CD4-positive, alpha-beta memory T cell (primary cell): ENCODE data around the gene BORCS6. TPM values are rescaled to one million over a fixed set of nuclear protein-coding genes. Genes with fewer than 3 reads are reported as not detected.

ENCODE experiments used
- CTCF ChIA-PET: fragments of 350-600 bp; sonication (Branson Sonifier 250); formaldehyde crosslinking; loops from one replicate; lab custom pipeline; 2021; ENCODE audit warnings: inconsistent platforms; ENCODE audit not compliant: partially characterized antibody; lab: Charles Lee
- POLR2A ChIA-PET: fragments of 350-600 bp; sonication (Branson Sonifier 250); formaldehyde crosslinking; loops from one replicate; lab custom pipeline; 2021; ENCODE audit not compliant: partially characterized antibody; lab: Charles Lee
- DNase-seq, 5 donors: peaks; one replicate each; pipeline versions ENCODE4 v3.0.0 to v3.0.0-alpha.2; 2020 to 2022; ENCODE audit warnings: mixed read lengths in 1 of 5
- H3K27ac ChIP-seq: one replicate; pipeline ENCODE4 v1.7.0; 2013; ENCODE audit warnings: low read depth, low read length
- H3K27me3 ChIP-seq: 2 replicates; pipeline ENCODE4 v1.7.0; 2013; ENCODE audit warnings: mild to moderate bottlenecking, low read length, moderate library complexity; ENCODE audit not compliant: insufficient read depth
- H3K36me3 ChIP-seq: 2 replicates; pipeline ENCODE4 v1.7.0; 2013; ENCODE audit warnings: mild to moderate bottlenecking, low read length, moderate library complexity; ENCODE audit not compliant: insufficient read depth
- H3K4me1 ChIP-seq: 2 replicates; pipeline ENCODE4 v1.7.0; 2013; ENCODE audit warnings: mild to moderate bottlenecking, low read length, moderate library complexity; ENCODE audit not compliant: insufficient read depth
- H3K4me3 ChIP-seq, 2 donors: one replicate each; pipeline ENCODE4 v1.7.0; 2013; ENCODE audit warnings: low read length in 2 of 2, mild to moderate bottlenecking in 1 of 2
- H3K9me3 ChIP-seq, 2 donors: one replicate each; pipeline ENCODE4 v1.7.0; 2013; ENCODE audit warnings: low read length in 2 of 2, control low read depth in 1 of 2; ENCODE audit not compliant: control insufficient read depth in 1 of 2
- H3K27ac Mint-ChIP-seq, 7 donors: one replicate each; pipeline ENCODE4 v1.8.0; 2020 to 2021; ENCODE audit warnings: mixed read lengths in 7 of 7, mild to moderate bottlenecking in 6 of 7, inconsistent platforms in 3 of 7, moderate library complexity in 3 of 7
- H3K27me3 Mint-ChIP-seq, 2 donors: one replicate each; pipeline ENCODE4 v1.8.0; 2020 to 2021; ENCODE audit warnings: mixed read lengths in 2 of 2
- H3K36me3 Mint-ChIP-seq, 2 donors: one replicate each; pipeline ENCODE4 v1.8.0; 2020 to 2021; ENCODE audit warnings: mixed read lengths in 2 of 2, inconsistent platforms in 1 of 2, mild to moderate bottlenecking in 1 of 2
- H3K4me1 Mint-ChIP-seq, 4 donors: one replicate each; pipeline ENCODE4 v1.8.0; 2020 to 2021; ENCODE audit warnings: mixed read lengths in 4 of 4, mild to moderate bottlenecking in 1 of 4
- H3K4me3 Mint-ChIP-seq, 8 donors: one replicate each; pipeline ENCODE4 v1.8.0; 2020 to 2021; ENCODE audit warnings: mixed read lengths in 8 of 8, mild to moderate bottlenecking in 7 of 8, moderate library complexity in 6 of 8, inconsistent platforms in 3 of 8
- H3K9me3 Mint-ChIP-seq, 8 donors: one replicate each; pipeline ENCODE4 v1.8.0; 2020 to 2021; ENCODE audit warnings: mixed read lengths in 8 of 8, mild to moderate bottlenecking in 5 of 8, inconsistent platforms in 3 of 8, moderate library complexity in 1 of 8
- intact Hi-C: fragments of 100-400 bp; cut with micrococcal nuclease; formaldehyde crosslinking; loops from one replicate; pipeline ENCODE4 v1.15.1; 2023
- polyA plus RNA-seq, 2 donors: library from polyadenylated mRNA; unstranded; fragments of 300-500 nt; fragmentation: Illumina TruSeq; gene quantifications; one replicate each; pipeline ENCODE4 v1.2.3, GENCODE V29; 2021
- total RNA-seq, 2 experiments: library from RNA; stranded (reverse); gene quantifications; one replicate each; pipeline ENCODE4 v1.2.3, GENCODE V29; 2021

The BORCS6 gene
- total and polyA plus RNA-seq, 4 experiments from 2014 or later: 13.3 to 21.9 (median 19.3) TPM

DNA sequence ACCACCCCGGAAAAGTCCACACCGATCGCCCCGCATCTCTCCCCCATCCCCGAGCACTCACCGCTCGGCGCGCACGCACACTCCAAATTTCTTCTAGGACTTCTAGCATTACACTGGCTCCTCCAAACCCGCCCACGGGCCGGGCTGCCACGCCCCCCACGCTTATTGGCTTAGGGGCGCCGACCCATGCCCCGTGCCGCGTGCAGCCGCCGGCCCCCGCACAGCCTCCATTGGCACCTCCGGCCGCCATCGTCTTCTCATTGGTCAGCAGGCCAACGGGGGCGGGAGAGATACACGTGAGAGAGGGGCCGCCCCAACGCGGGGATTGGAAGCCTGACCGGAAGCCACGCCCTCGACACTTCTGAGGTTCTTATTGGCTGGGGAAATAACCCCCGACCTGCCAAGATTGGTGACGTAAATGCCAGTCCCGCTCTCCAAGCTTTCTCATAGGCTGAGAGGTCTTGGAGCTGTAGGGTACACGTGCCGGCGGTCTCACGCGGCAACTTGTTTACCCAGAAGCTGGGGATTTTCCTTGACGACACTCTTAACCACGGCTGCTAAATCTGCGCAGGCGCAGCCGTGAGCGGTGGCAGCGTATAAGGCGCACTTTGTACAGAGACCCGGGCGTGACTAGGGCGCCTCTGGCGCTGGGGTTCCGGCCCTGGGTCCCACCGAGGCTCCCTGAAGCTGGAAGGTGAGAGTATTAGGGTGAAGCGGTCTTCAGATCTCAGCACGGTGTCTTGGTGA is 33.6 kb downstream of the BORCS6 start:
- DNase-seq: peak; percentile 100
- H3K4me1 ChIP-seq: peaks cover 85% of the 10 kb centered on the region
- peak overlapping the region; percentile 100 for H3K27ac ChIP-seq
- no peaks in the 10 kb centered on the region for H3K9me3 ChIP-seq
- H3K27me3 ChIP-seq: no peaks in the 10 kb centered on the region
- Mint-ChIP-seq H3K27me3 (no peaks in the 10 kb centered on the region), H3K4me3 (no peak overlapping the region), H3K27ac (no peak overlapping the region), H3K36me3 (peaks cover 24 to 60% of the 10 kb centered on the region in 2 donors), H3K9me3 (peaks cover 0 to 7% (median 0%) of the 10 kb centered on the region in 8 donors), H3K4me1 (peaks cover 38 to 71% (median 55%) of the 10 kb centered on the region in 4 donors)
- intact Hi-C loops: loop anchor here (1.0 to 5.0 kb wide), 6 partner anchors 17 to 91 kb away; partner anchors contain the start of genes CTC1, PFAS and TMEM107
- peaks cover 25% of the 10 kb centered on the region for H3K36me3 ChIP-seq
- POLR2A ChIA-PET: interaction anchor here (0.6 to 23.4 kb wide), 34 partner anchors 7 to 1121 kb away, joined by 3 to 1074 read pairs (median 4); partner anchors contain the start of genes ALOXE3, AURKB, BORCS6 and CNTROB
- CTCF ChIA-PET: interaction anchor here (0.6 to 7.7 kb wide), 19 partner anchors 12 to 470 kb away, joined by 3 to 93 read pairs (median 4); partner anchors contain the start of genes ALOXE3, BORCS6 and CTC1
- H3K4me3 ChIP-seq: peak overlapping the region; percentile 90

DNA sequence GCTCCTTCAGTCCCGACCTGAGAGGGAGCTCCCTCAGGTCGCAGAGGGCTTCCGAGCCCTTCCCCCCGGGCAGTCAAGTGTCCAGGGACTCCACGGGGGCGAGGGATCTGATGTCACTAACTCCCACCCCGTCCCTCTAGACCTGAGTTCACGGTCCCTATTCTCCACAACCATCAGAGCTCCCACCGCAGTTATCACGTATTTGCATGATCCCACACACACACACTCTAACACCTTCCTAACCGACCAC is 34.1 kb downstream of the BORCS6 start:
- intact Hi-C loops: loop anchor here (1.0 to 5.0 kb wide), 6 partner anchors 17 to 91 kb away; partner anchors contain the start of genes CTC1, PFAS and TMEM107
- H3K9me3 ChIP-seq: no peaks in the 10 kb centered on the region
- ChIA-PET CTCF (interaction anchor here (0.6 to 7.7 kb wide), 14 partner anchors 12 to 470 kb away, joined by 3 to 93 read pairs (median 4); partner anchors contain the start of gene ALOXE3), POLR2A (interaction anchor here (0.7 to 23.4 kb wide), 24 partner anchors 7 to 1120 kb away, joined by 3 to 1074 read pairs (median 8); partner anchors contain the start of genes ALOXE3, AURKB, BORCS6 and CNTROB)
- no peak overlapping the region for H3K27ac Mint-ChIP-seq
- H3K4me3 Mint-ChIP-seq: no peak overlapping the region
- peaks cover 36 to 71% (median 51%) of the 10 kb centered on the region in 4 donors for H3K4me1 Mint-ChIP-seq
- peaks cover 20% of the 10 kb centered on the region for H3K36me3 ChIP-seq
- H3K27me3 Mint-ChIP-seq: no peaks in the 10 kb centered on the region
- no peaks in the 10 kb centered on the region for H3K27me3 ChIP-seq
- H3K4me3 ChIP-seq: peak overlapping the region; percentile 90
- DNase-seq: no peak
- peaks cover 0 to 9% (median 0%) of the 10 kb centered on the region in 8 donors for H3K9me3 Mint-ChIP-seq
- H3K27ac ChIP-seq: peak overlapping the region; percentile 100
- peaks cover 81% of the 10 kb centered on the region for H3K4me1 ChIP-seq
- peaks cover 19 to 56% of the 10 kb centered on the region in 2 donors for H3K36me3 Mint-ChIP-seq

DNA sequence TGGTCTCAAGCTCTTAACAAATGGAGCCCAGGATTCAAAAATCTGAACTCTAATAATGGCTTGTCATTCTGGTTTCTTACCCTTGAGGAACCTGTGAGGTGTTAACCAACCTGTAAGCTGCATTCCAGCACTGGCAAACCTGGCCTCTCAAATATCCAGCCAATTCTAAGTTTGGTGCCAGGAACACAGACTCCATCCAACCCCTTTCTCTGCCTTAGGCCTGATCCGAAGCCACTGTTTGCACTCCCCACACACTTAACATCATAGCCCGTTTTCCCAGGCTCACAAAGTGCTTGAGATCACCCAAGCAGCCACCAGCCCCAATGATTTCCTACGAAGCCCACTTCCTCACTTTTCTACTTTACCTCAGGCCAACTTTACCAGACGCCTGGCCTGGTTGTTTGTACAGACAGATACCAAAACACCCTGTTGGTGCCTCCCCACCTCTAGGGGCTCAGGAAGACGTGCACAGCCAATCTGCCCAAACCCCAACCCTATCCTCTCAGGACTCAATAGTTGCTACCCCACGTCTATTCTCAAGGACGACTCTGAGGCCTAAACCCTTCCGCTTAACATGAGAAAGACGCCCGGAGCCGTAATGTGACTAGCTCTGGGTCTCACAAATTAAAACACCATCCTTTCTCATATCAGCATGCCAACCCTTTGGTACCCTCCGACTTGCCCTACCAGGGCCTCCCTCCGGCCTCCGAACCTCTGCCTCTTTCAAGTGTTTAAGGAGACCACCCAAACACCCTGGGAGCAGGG is 34.6 kb downstream of the BORCS6 start:
- Histone ChIP-seq H3K4me3 (peak overlapping the region; percentile 90), H3K36me3 (peaks cover 18% of the 10 kb centered on the region), H3K27ac (peak overlapping the region; percentile 100), H3K4me1 (peaks cover 82% of the 10 kb centered on the region), H3K27me3 (no peaks in the 10 kb centered on the region), H3K9me3 (no peaks in the 10 kb centered on the region)
- intact Hi-C loops: loop anchor here (5.0 kb wide), 1 partner anchor 92 kb away; the partner anchor contains the start of genes CTC1 and PFAS
- peak; percentile 47 to 59 (median 54) for DNase-seq
- no peak overlapping the region for H3K4me3 Mint-ChIP-seq
- ChIA-PET POLR2A (interaction anchor here (0.9 to 23.4 kb wide), 22 partner anchors 7 to 845 kb away, joined by 3 to 1074 read pairs (median 8); partner anchors contain the start of genes ALOXE3, AURKB, BORCS6 and CNTROB), CTCF (interaction anchor here (1.1 to 7.7 kb wide), 11 partner anchors 13 to 469 kb away, joined by 3 to 93 read pairs (median 4); partner anchors contain the start of gene ALOXE3)
- peaks cover 15 to 51% of the 10 kb centered on the region in 2 donors for H3K36me3 Mint-ChIP-seq
- H3K9me3 Mint-ChIP-seq: peaks cover 0 to 9% (median 0%) of the 10 kb centered on the region in 8 donors
- no peak overlapping the region for H3K27ac Mint-ChIP-seq
- H3K4me1 Mint-ChIP-seq: peaks cover 36 to 67% (median 49%) of the 10 kb centered on the region in 4 donors
- no peaks in the 10 kb centered on the region for H3K27me3 Mint-ChIP-seq

DNA sequence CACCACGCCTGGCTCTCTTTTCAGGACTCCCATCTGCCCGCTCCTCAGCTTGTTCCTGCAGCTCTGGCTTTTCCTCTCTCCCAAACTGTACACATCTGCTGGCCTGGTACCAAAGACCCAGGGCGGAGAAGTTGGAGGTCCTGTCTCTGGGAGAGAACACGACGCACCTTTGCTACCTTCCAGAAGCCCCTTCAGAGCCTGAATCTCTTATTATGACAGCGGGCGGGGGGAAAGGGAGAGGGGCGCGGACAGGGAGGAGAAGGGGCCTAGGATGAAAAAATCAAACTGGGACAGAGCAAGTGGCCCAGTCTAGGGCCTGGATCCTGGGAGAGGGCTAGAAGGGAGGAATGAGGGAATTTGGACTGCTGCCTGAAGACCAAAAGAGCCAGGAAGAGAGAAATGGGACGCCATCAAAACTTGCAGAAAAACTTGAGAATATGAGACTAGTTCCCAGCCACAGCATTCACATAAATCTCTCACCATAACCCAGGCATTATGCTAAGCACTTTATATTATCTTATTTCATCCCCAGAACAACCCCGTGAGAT is 35.3 kb downstream of the BORCS6 start:
- ChIA-PET CTCF (interaction anchor here (1.6 to 7.7 kb wide), 3 partner anchors 15 to 61 kb away, joined by 7 to 93 read pairs (median 10); no protein-coding TSS in a partner anchor), POLR2A (interaction anchor here (1.4 to 23.4 kb wide), 9 partner anchors 9 to 143 kb away, joined by 3 to 1074 read pairs (median 70); partner anchors contain the start of genes ALOXE3, BORCS6, CTC1 and PFAS)
- peak overlapping the region; percentile 90 for H3K4me3 ChIP-seq
- intact Hi-C loops: loop anchor here (5.0 kb wide), 1 partner anchor 93 kb away; the partner anchor contains the start of genes CTC1 and PFAS
- H3K4me1 ChIP-seq: peaks cover 80% of the 10 kb centered on the region
- no peaks in the 10 kb centered on the region for H3K27me3 ChIP-seq
- no peaks in the 10 kb centered on the region for H3K27me3 Mint-ChIP-seq
- H3K27ac ChIP-seq: peak overlapping the region; percentile 100
- H3K36me3 Mint-ChIP-seq: peaks cover 9 to 46% of the 10 kb centered on the region in 2 donors
- peaks cover 0 to 10% (median 0%) of the 10 kb centered on the region in 8 donors for H3K9me3 Mint-ChIP-seq
- peaks cover 19% of the 10 kb centered on the region for H3K36me3 ChIP-seq
- no peak overlapping the region for H3K27ac Mint-ChIP-seq
- DNase-seq: peak in 3 of 5 donors; percentile 29 to 42 (median 31)
- peaks cover 36 to 65% (median 43%) of the 10 kb centered on the region in 4 donors for H3K4me1 Mint-ChIP-seq
- H3K4me3 Mint-ChIP-seq: no peak overlapping the region
- no peaks in the 10 kb centered on the region for H3K9me3 ChIP-seq

DNA sequence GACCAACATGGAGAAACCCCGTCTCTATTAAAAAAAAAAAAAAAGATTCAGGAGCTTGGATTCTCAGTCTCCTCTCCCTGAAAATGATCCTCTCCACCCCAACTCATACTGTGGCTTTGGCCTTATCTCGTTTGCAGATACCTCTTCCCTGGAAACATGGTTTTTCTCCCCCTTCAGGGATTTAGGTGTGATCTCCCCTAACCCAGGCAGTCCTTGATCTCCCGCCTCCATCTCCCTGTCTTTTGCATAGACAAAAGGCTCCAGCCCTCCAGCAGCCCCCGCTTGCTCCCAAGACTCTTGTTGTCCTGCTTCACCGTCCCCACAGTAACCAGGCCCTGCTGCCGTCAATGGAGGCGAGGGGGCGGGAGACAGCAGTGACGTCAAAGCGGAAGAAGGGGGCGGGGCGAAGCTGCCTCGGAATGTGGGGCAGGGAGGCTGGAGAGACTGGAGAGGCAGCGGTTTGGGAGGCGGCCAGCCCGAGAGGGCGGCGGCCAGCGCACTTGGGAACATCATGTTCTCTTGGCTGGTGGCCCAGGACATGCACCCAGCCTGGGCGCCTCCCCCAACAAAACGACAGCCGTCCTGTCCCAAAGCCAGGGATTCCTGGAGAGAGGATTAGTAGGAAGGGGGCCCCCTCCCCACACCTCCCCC is 35.9 kb downstream of the BORCS6 start:
- ChIA-PET CTCF (interaction anchor here (1.6 to 7.7 kb wide), 2 partner anchors 14 to 35 kb away, joined by 7 to 93 read pairs; no protein-coding TSS in a partner anchor), POLR2A (interaction anchor here (0.9 to 23.4 kb wide), 9 partner anchors 9 to 141 kb away, joined by 3 to 1074 read pairs (median 70); partner anchors contain the start of genes ALOXE3, BORCS6, CTC1 and PFAS)
- H3K4me3 Mint-ChIP-seq: no peak overlapping the region
- peaks cover 9 to 47% of the 10 kb centered on the region in 2 donors for H3K36me3 Mint-ChIP-seq
- H3K4me1 Mint-ChIP-seq: peaks cover 35 to 66% (median 42%) of the 10 kb centered on the region in 4 donors
- Histone ChIP-seq H3K27ac (peak overlapping the region; percentile 100), H3K4me3 (peak overlapping the region in 1 of 2 donors; percentile 90), H3K9me3 (no peaks in the 10 kb centered on the region), H3K27me3 (no peaks in the 10 kb centered on the region), H3K36me3 (peaks cover 20% of the 10 kb centered on the region), H3K4me1 (peaks cover 74% of the 10 kb centered on the region)
- DNase-seq: peak; percentile 96 to 99 (median 98)
- intact Hi-C loops: no loop called here
- H3K27me3 Mint-ChIP-seq: no peaks in the 10 kb centered on the region
- H3K27ac Mint-ChIP-seq: no peak overlapping the region
- peaks cover 0 to 12% (median 0%) of the 10 kb centered on the region in 8 donors for H3K9me3 Mint-ChIP-seq
